ENCODE data around the gene SARDH.
"Not testable (repeated sequence)": the region's sequence is repeated elsewhere in the genome, so short reads cannot be mapped to it uniquely, and the experiment has no call there.

The SARDH gene

DNA sequence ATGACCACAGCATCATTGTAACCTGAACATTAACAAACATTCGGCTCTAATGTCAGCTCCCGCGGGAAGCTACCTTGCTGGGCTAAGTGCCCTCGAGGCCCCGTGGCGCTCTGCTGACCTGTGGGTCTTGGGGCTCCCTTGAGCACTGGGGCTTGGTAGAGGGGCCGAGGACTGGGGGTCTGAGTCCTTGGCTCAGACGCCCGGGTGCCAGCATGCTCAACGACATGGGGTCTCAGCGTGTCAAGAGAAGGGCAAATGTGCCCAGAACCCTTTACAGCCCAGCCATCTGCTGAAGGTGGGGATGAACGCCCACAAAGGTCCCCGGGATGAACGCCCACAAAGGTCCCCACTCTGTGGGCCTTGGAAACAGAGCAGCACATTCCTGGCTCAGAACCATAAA lies 39.7 kb upstream of the SARDH start:
- H3K4me3 ChIP-seq = no peak overlapping the region
- no peak overlapping the region for H3K27ac ChIP-seq

DNA sequence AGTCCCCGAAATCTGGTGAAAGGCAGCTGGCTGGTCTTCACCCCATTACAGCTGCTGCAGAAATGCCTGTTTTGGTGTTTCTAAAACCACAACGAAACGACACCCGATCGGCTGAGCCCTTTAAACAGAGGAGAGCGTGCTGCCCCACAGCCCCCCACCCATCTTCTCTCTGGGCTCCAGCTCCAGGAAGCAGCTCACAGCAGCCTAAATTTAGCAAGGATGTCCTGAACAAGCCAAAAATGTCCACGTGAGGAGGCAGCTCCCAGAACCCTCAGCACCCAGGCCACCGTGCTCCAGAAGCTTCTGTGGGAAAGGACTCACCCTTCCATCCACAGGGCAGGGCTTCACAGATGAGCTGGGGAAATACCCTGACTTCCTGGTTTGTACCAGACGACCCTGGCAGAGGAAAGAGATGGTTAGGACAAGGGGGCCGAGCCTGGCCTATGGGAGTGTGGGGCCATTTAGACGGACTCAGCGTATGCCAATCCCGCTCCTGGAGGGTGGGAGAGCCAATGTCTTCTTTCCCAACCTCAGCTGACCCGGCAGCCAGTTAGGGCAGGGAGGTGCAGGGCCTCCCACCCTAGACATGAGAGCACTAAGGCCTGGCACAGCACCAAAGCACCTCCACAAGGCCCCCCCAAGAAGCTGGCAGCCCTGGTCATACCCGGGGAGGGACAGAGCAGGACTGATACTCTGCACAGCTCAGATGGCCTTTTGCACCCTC lies 39.1 kb upstream of the SARDH start:
- H3K27ac ChIP-seq = no peak overlapping the region
- no peak overlapping the region for H3K4me3 ChIP-seq

DNA sequence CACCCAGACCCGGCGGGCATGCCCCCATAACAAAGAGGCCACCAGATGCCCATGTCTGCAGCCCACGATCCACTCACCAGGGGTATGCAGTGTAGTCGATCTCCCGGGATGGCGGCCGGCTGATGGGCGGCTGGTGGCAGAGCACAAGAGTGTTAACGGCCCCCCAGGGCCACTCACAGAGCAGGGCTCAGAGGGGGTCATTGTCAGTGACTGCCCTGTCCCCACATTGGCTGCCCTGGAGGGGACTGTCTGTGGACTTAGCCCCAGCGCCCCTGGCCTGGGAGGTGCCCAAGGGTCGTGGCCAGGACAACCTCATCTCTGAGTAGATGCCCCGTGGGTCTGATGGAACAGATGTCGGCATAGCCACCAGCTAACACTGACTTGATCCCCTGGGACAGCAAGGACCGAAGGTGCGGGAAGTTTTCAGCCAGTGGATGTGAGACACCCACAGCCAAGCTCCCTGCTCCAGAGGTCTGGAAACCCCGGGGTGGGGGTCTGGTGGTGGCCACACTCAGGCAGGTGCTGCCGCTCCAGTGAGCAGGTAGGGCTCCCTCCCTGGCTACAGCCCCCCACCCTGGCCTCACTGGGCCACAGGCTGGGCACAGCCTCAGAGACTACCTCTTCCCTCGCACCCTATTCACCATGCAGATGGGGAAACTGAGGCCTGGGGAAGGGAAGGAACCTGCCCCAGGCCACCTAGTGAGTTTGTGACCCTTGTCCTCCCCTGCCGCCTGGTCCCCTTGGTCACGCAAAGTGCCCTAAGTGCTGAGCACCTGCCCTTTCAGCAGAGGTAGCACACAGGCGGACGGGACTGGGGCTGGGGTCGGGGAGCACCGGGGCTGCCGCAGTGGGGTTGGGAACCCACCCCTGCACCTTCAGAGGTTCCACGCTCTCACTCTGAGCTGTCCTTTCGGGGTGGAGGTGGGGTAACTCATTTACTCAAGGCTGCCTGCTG lies 38.1 kb upstream of the SARDH start:
- H3K27ac ChIP-seq = no peak overlapping the region
- H3K4me3 ChIP-seq = no peak overlapping the region

DNA sequence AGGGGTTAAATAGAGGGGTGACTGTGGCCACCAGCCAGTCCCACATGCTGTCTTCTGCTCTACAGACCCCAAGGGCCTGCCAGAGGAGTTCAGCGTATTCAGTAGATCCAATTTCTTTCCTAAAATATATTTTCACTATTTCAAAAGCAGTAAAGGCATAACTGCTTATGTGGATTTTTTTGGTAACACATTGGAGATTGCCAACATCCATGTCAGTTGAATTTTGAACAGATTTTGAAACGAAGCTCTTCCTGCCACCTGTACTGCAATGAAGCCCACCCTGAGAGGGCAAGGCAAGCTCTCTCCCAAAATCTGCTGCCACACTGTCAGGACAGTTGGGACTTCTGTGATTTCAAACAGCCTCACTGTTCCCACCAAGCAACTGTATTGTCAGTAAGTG lies 37.1 kb upstream of the SARDH start:
- no peak overlapping the region for H3K27ac ChIP-seq
- H3K4me3 ChIP-seq = no peak overlapping the region

- Histone ChIP-seq H3K27ac (no peak overlapping the region), H3K4me3 (no peak overlapping the region)
These were observed 36.6 kb upstream of the SARDH start for GRCh38 chr9:133774799-133775198.

- H3K4me3 ChIP-seq = no peak overlapping the region
- no peak overlapping the region for H3K27ac ChIP-seq
These were observed 35.9 kb upstream of the SARDH start for GRCh38 chr9:133773889-133774655.

GRCh38 chr9:133772581-133772980 lies 34.4 kb upstream of the SARDH start:
- H3K27ac ChIP-seq = no peak overlapping the region
- no peak overlapping the region for H3K4me3 ChIP-seq

- Histone ChIP-seq H3K4me3 (no peak overlapping the region), H3K27ac (no peak overlapping the region)
These were observed 33.6 kb upstream of the SARDH start for GRCh38 chr9:133771486-133772482.

DNA sequence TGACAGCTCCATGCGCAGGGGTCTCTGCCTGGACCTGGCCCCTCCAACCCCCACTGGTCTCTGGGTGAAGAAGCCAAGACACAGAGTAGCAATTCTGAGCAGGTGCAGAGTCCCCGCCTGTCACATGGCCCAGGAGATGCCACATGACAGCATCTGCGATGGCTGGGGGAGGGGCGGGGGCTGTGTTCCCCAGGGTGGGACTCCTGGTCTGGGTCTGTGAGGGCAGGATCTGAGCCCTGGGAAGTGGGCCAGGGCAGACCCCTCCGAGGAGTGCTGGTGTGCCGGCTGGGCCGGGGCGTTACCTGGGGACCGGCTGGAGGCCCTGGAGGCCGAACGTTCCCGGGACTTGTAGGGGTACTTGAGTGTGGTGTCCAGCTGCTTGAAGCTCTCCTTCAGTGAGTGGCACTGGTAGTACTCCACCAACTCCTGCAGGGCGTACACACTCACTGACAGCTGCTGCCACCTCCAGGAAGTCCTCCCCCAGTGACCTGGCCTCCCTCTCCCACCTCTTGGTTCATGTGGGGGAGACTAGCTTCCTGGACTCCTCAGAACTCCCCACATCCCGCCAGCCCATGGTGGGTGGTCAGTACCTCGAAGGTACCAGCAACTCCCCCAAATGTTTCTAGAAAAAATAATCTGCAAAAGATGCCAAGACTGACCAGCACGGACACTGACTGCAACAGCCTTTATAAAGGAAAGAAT lies 32.1 kb upstream of the SARDH start:
- Histone ChIP-seq H3K27ac (no peak overlapping the region), H3K4me3 (no peak overlapping the region)

DNA sequence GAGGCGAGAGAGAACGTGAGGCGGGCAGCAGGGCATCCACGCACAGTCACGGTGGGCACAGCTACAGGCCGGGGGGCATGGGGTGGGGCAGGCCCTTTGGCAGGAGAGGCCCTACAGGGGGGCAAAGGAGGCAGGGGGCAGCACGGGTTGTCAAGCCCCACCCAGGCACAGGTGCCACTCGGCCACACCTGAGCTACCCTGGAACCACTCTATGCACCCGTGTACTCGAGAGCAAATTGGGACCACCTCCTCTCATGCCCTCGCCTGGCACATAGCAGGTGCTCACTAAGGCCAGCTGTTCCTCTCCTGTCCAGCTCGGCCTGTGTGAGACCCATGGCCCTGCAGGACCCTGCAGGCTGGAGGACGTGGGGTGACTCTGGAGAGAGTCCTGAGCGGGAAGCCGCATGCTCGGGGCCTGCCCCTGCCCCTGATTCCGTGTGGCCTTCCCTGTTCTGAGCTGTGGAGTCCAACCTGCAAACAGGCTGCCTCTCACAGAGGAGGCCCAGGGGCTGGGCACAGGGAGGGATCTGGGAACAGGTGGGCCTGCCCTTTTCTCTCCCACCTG lies 31.4 kb upstream of the SARDH start:
- Histone ChIP-seq H3K27ac (no peak overlapping the region), H3K4me3 (no peak overlapping the region)

- no peak overlapping the region for H3K27ac ChIP-seq
These were observed 30.8 kb upstream of the SARDH start for GRCh38 chr9:133768859-133769510.

DNA sequence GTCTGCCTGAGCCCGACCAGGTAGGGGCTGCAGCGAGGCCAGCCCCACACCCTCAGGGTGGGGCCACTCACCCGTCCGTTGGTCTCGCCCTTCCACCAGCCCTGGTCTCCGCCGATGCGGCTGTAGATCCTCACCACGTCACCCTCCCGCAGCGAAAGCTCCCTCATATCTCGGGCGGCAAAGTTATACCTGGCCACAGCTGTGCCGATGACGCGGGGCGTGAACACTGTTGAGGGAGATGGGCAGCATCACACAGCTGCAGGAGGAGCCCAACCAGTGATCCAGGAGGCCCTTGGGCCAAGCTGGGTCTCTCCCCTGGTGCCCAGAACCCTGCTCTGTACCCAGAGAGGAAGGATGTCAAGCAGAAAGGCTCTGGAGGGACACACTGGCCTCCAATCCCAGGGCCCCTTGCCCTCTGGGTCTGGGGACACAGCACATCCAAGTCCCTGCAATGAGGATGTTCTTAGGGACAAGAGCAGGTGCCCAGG lies 30.3 kb upstream of the SARDH start:
- no peak overlapping the region for H3K27ac ChIP-seq
- H3K4me3 ChIP-seq = no peak overlapping the region

More at GRCh38 chr9:133768859-133769510, 30.8 kb upstream of the SARDH start:
- H3K4me3 ChIP-seq = no peak overlapping the region

DNA sequence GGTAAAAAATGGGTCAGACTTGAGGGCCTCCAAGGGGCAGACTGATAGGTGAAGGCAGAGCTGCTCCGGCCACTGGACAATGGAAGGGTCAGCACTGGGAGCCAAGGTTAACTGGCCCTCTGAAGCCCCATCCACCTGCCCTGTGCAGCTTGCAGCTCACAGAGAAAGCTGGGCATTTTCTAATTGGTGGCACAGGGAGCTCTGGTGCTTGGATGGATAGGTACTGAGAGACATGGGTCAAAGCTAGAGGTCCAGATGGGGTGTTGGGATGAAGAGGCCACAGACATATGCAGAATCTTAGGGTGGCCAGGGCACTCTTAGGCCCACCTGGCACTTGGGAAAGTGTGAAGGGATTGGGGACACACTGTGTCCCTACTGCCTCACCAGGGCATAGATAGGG lies 29.5 kb upstream of the SARDH start:
- Histone ChIP-seq H3K4me3 (no peak overlapping the region), H3K27ac (no peak overlapping the region)

DNA sequence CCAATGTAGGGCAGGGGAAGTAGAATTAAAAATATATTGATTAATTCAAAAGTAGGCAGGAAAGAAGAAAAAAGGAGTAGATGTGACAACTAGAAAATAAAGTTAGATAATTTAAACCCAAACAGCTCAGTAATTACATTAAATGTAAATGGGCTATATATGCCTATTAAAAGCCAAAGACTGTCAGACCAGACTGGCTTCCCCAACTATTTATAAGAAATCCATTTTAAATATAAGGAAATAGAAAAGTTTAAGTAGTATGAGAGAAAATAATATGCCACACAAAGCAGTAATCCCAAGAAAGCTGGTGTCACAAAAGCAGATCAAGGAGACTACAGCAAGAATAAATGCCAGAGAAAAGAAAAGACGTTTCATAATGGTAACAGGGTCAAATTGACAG lies 28.9 kb upstream of the SARDH start:
- Histone ChIP-seq H3K27ac (no peak overlapping the region), H3K4me3 (no peak overlapping the region)

DNA sequence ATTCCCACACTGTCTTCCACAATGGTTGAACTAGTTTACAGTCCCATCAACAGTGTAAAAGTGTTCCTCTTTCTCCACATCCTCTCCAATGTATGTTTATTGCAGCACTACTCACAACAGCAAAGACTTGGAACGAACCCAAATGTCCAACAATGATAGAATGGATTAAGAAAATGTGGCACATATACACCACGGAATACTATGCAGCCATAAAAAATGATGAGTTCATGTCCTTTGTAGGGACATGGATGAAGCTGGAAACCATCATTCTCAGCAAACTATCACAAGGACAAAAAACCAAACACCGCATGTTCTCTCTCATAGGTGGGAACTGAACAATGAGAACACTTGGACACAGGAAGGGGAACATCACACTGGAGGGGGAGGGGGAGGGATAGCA lies 28.1 kb upstream of the SARDH start:
- H3K4me3 ChIP-seq, H3K27ac ChIP-seq: not testable (repeated sequence)

DNA sequence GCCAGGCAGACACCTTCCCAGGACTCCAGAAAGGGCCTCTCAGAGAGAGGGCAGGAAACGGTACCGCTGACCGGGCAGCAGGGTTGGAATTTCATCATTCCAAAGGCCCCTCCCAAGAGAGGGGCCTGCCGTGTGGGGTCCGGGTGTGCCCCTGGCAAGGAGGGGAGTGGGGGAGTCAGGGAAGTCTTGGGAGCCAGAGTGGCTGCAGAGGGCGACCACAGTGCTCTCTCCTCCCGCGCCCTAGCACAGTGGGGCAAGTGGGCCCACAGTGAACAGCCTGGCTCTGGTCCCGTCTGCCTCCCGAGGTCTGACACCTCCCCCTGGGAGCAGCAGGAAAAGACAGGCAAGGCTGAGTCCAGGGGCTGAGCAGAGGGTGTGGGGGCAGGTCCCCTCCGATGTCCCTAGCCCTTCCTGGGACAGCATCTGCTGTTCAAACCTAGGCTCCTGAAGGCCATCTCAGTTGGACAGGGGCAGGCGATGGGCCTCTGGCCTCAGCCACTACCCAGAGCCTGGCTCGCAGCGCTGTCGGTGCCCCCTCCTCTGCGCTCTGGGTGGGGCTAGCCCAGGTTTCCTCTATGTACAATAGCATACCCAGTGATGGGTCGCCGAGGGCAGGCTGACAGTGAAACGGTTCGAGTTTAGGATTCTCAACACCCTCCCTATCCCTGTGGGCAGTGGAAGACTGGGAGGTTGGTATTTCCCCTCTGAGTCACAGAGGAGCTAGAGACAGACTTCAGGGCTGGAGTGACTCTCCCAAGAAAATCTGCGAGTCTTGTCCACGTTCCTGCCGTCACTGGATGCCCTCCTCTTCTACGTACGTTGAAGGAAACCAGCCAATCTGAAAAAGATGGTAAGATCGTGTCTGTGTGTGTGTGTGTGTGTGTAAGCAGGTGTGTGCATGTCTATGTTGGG lies 25.4 kb upstream of the SARDH start:
- no peak overlapping the region for H3K4me3 ChIP-seq
- no peak overlapping the region for H3K27ac ChIP-seq

All from skin epidermis (tissue), 12 donors.